ENCODE data around the gene THSD4.

THSD4 gene

DNA sequence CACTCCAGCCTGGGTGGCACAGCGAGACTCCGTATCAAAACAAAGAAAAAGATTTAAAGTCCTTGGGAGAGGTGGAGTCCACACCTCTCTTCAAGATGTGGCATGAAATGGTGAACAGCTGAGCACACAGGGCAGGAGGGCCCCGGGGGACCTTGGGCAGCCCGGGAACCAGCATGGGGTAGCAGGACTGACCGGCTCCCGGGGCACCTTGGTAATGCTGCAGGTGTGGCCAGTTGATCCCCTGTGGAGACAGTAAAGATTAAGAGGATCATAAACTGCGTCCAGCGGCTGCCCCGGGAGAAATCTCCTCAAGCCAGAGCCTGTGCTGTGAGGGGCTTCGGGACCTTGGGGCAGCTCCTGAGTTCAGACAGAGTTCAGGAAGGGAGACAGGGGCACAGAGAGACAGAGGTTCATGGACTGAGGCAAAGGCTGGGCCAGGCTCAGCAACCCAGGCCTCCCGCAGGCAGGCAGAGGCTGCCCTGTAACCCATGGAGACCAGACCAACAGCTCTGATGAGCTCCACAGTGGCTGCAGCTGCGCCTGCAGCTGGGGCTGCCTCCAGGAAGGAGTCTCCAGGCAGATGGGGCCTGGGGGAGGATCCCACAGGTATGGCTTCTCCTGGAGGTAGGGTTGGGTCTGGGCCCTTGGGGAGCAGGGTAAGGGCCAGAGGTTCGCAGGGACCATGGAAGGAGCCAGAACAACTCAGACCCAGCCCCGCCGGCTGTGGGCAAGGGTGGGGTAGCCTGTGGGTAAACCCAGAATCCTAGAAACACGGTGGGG is 695.2 kb downstream of the THSD4 start, which contains the start of gene NR2E3:
Gene NR2E3, plus strand, starts transcription at position 299 of the 780 bp plus-strand sequence. Its CDS starts 190 bp downstream, at position 489.
- DNase-seq (ENCODE audit: low read depth) = no peak

DNA sequence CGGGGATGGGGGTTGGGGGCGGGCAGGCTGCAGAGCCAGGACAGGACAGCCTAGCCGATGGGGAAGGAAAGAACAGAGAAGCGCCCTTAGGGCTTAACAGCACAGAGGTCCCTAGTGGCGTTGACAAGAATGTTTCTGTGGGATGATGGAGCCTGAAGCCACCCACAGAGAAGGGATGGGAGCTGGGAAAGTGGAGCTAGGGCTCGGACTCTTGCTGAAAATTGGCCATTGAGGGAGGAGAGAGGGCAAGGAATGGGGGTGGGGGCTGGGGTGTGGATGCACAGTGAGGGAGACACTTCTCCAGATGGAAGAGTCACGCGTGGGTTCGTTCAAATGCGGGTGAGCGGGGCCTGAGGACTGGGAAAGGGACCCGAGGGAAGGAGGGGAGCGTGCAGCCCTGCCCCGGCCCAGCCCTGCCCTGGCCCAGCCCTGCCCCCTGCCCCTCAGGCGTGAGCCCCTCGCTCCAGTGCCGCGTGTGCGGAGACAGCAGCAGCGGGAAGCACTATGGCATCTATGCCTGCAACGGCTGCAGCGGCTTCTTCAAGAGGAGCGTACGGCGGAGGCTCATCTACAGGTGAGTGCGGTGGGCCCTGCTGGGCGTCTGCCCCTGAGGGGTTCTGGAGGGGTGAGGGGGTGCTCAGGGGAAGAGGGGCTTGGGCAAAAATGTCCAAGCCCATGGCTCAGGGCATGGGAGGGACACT is 695.9 kb downstream of the THSD4 start:
- no peak for DNase-seq (ENCODE audit: low read depth)

DNA sequence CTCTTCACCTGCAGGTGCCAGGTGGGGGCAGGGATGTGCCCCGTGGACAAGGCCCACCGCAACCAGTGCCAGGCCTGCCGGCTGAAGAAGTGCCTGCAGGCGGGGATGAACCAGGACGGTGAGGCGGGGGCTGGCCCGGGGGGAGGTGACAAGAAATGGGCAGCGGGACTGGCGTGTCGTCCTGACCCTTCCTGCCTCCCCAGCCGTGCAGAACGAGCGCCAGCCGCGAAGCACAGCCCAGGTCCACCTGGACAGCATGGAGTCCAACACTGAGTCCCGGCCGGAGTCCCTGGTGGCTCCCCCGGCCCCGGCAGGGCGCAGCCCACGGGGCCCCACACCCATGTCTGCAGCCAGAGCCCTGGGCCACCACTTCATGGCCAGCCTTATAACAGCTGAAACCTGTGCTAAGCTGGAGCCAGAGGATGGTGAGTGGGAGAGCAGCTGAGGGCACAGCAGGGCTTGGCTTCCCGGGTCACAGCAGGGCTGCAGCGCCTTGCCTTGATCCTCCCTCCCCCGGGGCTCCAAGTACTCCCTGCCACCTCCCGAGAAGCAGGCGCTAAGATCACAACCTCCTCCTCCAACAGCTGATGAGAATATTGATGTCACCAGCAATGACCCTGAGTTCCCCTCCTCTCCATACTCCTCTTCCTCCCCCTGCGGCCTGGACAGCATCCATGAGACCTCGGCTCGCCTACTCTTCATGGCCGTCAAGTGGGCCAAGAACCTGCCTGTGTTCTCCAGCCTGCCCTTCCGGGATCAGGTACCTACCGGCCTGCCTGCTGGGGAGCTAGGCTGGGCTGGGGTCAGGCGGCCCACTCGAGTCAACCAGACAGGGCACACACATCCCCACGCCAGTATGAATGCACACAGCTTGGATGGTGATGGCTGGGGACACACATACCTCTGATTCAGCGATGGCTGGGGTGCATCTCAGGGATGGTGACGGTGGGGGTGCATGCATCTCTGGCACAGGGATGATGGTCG is 696.8 kb downstream of the THSD4 start:
- no peak for DNase-seq (ENCODE audit: low read depth)

DNA sequence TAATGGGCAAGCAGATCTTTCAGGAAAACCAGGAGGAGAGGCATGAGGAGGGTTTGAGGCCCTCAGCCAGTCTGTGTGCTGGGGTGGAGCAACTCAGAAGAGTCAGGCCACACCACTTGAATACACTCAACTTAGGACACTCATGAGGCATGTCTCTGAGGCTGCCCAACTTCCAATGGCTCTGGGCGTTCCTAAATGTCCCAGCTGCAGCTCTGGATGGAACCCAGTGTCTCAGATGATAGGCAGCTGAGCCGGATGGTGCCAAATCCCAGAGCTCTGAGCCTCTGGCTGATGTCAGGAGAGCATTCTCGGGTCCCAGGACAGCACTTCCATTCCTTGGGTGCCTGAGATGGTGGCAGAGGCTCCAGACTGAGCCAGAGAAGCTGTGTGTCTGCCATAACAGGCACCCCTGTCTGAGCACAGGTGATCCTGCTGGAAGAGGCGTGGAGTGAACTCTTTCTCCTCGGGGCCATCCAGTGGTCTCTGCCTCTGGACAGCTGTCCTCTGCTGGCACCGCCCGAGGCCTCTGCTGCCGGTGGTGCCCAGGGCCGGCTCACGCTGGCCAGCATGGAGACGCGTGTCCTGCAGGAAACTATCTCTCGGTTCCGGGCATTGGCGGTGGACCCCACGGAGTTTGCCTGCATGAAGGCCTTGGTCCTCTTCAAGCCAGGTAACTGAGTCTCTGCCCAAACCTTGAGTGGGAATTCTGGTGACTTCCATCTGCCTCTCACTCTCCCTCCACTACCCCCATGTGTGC is 697.9 kb downstream of the THSD4 start:
- no peak for DNase-seq (ENCODE audit: low read depth)

DNA sequence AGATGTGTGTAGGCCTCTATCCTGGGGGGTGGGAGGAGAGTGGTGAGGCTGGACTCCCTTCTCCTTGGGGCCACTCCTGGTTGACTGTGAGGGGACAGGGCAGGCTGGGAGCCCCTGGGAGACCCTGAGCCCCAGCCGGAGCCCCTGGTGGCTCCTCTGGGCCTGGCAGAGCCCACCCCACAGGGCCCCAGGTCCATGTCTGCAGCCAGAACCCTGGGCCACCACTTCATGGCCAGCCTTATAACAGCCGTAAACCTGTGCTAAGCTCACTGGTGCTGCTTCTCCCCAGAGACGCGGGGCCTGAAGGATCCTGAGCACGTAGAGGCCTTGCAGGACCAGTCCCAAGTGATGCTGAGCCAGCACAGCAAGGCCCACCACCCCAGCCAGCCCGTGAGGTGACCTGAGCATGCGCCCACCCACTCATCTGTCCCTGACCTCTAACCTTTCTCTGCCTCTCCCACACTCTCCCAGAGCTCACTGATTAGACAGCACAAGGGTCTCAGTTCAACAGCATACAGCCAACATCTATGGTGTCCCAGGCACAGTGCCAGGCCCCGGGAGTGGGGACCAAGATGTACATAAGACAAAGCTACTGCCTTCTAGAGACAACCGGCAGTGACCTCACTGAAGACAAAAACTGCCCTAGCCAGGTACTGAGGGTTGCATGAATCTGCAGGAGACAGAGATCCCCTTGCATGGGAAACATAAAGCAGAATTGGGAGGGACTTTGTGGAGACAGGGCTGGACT is 698.6 kb downstream of the THSD4 start:
- no peak for DNase-seq (ENCODE audit: low read depth)

DNA sequence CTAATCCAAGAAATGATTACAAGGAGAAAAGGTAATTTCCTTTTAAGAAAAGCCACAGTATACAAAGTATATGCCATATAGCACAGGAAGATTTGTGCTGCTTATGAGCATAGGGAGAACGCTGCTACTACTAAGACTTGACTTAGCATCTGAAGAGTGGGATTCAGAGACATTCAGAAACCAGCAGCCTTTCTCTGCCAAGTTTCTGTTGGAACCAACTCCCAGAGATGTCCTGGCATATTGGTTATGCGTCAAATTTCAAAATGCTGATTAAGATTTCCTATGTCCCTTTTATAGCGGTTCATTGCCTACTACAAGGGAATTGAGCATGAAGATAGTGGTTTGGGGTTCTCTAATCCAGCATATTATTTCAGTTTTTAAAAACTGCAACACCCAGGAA is 700.0 kb downstream of the THSD4 start:
- DNase-seq (ENCODE audit: low read depth) = no peak

DNA sequence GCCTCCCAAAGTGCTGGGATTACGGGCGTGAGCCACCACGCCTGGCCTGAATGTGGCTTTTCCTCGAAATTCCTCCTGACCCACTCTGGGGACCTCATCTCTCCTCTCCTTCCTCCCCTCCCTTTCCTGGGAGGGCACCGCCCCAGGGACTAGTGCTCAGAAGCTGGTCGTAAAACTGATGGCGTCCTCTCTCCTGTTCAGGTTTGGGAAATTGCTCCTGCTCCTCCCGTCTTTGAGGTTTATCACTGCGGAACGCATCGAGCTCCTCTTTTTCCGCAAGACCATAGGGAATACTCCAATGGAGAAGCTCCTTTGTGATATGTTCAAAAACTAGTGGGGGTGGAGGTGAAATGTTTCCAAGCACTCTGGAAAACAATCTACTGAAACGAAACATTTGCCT is 702.1 kb downstream of the THSD4 start:
- DNase-seq (ENCODE audit: low read depth) = no peak

DNA sequence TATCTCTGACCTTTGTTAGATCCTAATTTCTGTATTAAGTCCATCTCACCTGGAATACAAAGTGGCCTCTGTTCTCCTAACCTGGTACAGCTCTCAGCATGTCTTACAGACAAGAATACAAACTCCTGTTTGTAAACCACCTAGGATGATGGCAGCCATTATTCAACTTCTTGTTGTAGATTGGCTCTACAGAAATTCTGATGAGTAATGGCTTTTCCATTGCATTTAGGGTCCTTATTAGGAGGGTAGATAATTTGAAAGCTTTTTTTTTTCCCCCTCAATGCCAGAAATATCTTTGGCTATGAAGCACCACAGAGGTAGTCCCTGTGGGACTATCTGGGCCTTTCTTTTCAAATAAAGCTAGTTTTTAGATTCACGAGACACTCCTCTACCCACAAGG is 704.9 kb downstream of the THSD4 start:
- DNase-seq (ENCODE audit: low read depth) = no peak

DNA sequence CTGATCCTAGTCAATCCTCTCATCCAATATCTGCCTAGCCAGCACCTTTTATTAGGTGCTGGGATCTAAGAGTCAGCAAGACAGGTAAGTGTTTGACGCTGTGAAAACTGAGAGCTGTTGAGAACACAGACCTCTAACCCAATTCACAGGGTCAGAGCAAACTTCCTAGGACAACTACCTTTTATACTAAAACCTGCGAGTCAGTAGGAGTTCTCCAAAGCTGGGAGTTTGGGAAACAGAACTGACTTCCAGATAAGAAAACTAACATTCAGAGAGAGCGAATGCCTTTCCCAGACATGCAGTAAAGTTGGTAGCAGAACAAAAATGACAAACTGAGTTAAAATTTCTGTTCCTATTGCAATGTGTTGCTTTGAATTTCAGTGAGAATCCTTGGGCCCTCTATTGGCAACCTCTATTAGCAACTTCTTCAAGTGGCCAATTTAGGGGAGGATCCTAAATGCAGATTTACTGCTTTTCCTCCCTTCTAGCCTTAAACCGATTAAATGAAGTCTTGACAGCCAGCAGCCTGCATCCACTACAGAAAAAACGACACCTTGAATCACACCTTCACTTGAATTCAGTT is 706.4 kb downstream of the THSD4 start:
- DNase-seq (ENCODE audit: low read depth) = no peak

DNA sequence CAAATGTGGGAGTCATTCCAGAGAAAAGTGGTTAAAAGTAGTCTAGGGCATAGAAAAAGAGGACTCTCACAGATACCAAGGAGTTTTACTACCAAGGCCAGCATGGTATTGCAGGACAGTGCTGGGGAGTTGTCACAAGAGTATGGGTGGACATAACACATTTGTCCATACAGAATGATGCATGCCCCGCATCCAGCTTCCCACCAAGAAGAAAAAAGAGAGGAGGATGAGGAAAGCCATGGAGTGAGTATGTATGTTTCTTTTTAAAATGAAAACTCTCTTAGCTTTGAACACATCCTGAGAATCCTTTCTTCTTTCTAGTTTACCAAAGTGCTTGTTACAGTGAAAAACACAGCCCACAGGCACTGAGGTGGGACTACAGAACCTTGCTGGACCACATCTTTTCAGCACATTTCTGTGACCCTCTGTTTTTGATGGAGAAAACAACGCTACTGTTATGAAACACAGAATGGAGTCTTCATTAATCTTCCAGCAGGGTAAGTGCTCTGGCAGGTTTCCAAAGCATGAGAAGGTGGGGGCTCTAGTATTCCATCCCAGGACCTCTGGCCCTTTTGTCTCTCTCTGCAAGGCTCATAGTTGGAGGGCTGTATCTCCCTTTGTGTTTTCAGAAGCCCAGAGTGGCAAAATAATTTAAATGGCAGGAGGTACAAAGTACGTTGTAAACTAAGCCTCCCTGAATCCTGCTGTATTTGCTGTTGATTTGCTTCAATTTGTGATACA is 707.8 kb downstream of the THSD4 start:
- no peak for DNase-seq (ENCODE audit: low read depth)

DNA sequence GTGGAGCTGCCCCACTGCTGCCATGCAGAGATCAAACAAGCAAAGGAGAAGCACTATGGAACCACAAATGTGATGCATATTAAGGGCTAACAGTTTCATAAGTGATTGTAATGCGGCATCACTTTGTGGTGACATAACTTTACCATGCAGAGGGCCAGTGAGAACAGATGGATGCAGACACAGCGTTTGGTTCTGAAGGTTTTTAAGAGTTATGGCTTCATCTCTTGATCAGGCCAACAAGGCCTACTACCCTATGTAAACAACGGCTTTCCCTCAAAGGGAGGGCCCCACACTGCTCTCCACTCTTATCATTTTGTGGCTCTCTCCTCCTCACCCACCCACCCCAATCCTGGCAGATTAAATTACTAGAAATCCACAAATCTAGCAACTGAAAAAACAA is 708.5 kb downstream of the THSD4 start:
- DNase-seq (ENCODE audit: low read depth) = no peak

DNA sequence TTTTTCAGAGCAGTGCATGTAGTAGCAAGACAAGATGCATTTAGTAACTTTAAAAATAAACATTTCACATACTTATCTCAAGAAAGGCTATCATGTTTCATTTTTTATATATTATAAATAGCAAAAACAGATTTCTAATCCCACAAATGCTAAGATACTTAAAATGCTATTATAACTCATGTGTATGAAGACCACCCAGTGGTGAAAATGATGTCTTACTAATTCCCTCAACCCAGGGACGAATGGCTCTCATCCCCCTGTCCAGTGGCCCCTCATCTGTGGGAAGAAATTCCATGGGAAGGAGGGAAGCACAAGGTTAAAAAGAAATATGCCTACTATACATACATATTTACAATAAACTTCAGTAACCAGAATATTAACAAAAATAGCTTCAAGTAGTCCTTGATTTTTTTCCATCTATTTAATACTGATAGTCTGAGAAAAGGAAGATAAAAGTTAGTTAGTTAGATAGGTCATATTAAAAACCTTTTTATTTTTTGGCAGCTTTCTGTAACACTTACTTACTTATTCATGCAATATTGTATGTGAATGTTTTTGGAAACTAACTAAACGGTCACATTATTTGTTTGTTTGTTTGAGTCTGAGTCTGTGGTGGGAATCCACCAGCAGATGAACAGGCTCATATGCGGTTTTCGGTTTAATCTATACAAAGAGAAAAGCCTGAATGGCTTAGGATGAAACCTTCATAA is 709.9 kb downstream of the THSD4 start:
- no peak for DNase-seq (ENCODE audit: low read depth)

DNA sequence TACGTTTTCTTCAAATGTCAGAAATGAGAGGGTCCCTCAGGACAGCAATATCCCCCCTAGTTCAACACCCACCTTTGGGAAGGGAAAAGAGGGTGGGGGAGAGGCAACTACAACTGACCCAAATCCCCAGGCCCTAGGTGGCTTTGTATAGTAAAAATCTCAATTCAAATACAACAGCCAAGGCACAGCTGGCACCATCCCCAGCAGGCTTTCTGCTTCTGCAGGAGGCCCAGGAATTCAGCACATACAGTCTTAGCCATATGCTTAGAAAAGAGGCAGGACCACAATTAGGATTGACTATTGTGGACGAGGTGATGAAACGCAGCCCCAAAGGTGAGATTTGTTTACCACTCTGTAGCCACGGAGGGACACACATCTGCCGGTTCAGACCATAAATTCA is 710.9 kb downstream of the THSD4 start:
- DNase-seq (ENCODE audit: low read depth) = no peak

DNA sequence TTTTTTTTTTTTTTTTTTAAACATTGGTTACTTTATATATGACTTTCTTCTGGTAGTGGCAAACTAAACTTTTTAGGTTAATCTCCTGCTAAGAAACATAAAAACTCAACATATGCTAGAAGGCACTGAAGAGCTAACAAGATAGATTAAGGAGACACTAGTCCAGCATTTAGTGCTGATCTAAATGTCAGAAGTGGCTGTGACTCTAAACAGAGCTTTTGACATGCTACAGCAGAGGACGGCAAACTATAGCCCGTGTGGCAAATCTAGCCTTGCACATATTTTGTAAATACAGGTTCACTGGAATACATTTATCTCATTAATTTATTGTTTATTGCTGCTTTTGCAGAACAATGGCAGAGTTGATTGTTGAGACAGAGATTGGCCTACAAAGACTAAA is 715.7 kb downstream of the THSD4 start:
- DNase-seq (ENCODE audit: low read depth) = no peak
